ENCODE results near the gene AGAP5.
"Not testable (repeated sequence)": the region's sequence is repeated elsewhere in the genome, so short reads cannot be mapped to it uniquely, and the experiment has no call there.

AGAP5 gene

GRCh38 chr10:73697675-73698159, at the start of gene AGAP5:
Gene AGAP5 (minus strand): TSS chr10:73698109. CDS start chr10:73697755, 354 bp downstream.
- not testable (repeated sequence) for DNase-seq

- DNase-seq: no peak
Measured at GRCh38 chr10:73746721-73747120, 48.8 kb upstream of the AGAP5 start.

- DNase-seq: peak; percentile 73
Measured at GRCh38 chr10:73744664-73744975, 46.7 kb upstream of the AGAP5 start.

GRCh38 chr10:73743905-73744663, 46.2 kb upstream of the AGAP5 start, which contains the start of gene SEC24C:
Gene SEC24C (plus strand): TSS chr10:73744372. CDS start chr10:73746833, 2,461 bp downstream.
- DNase-seq: peak; percentile 96

- DNase-seq: no peak
Measured at GRCh38 chr10:73743327-73743904, 45.5 kb upstream of the AGAP5 start.

- DNase-seq: no peak
Measured at GRCh38 chr10:73742454-73742734, 44.5 kb upstream of the AGAP5 start.

GRCh38 chr10:73740501-73741254, 42.8 kb upstream of the AGAP5 start:
- DNase-seq: not testable (repeated sequence)

GRCh38 chr10:73734796-73735305, 36.9 kb upstream of the AGAP5 start:
- DNase-seq: no peak

GRCh38 chr10:73734028-73734720, 36.3 kb upstream of the AGAP5 start:
- DNase-seq: no peak

GRCh38 chr10:73732931-73733623, 35.2 kb upstream of the AGAP5 start:
- no peak for DNase-seq

GRCh38 chr10:73732426-73732825, 34.5 kb upstream of the AGAP5 start:
- DNase-seq: no peak

- no peak for DNase-seq
Measured at GRCh38 chr10:73731588-73732375, 33.9 kb upstream of the AGAP5 start.

- DNase-seq: peak; percentile 94
Measured at GRCh38 chr10:73730153-73730906, 32.4 kb upstream of the AGAP5 start.

- peak; percentile 54 for DNase-seq
Measured at GRCh38 chr10:73729781-73730152, 31.9 kb upstream of the AGAP5 start.

- no peak for DNase-seq
Measured at GRCh38 chr10:73723516-73723915, 25.6 kb upstream of the AGAP5 start.

- DNase-seq: not testable (repeated sequence)
Measured at GRCh38 chr10:73720561-73720960, 22.7 kb upstream of the AGAP5 start.

- no peak for DNase-seq
Measured at GRCh38 chr10:73717556-73717955, 19.6 kb upstream of the AGAP5 start.

- no peak for DNase-seq
Measured at GRCh38 chr10:73716251-73716650, 18.3 kb upstream of the AGAP5 start.

GRCh38 chr10:73715179-73716156, 17.6 kb upstream of the AGAP5 start:
- not testable (repeated sequence) for DNase-seq

GRCh38 chr10:73714483-73714882, 16.6 kb upstream of the AGAP5 start:
- DNase-seq: not testable (repeated sequence)

All from stimulated activated CD4-positive, alpha-beta T cell treated with anti-CD3 and anti-CD28 coated beads, Interleukin-4, amount 100 ng/mL, for 24 hours (primary cell).